GM12878 (cell line): ENCODE measurements around the gene ACTN2. TPM values are rescaled to one million over a fixed set of nuclear protein-coding genes. Genes with fewer than 3 reads are reported as not detected.

Experiments used
- ATAC-seq: fragments of 200-7000 bp; cut with Tn5 transposase; 3 replicates; pipeline ENCODE4 v1.9.1; 2020; ENCODE audit warnings: mild to moderate bottlenecking, moderate library complexity
- BruUV-seq: library from RNA; stranded (reverse); fragments of 400-500 nt; replicated peaks from 2 replicates; lab custom pipeline; 2021; lab: Mats Ljungman, UMichigan
- CTCF ChIA-PET: fragments of 300-600 bp; sonication (Branson Sonifier 250); formaldehyde crosslinking; extraction: SDS; loops from one replicate; lab custom pipeline; 2021; ENCODE audit warnings: inconsistent platforms; lab: Yijun Ruan, JAX
- POLR2A ChIA-PET: fragments of 350-600 bp; formaldehyde crosslinking; extraction: SDS; loops from one replicate; lab custom pipeline; 2021; ENCODE audit warnings: inconsistent platforms; lab: Charles Lee
- RAD21 ChIA-PET: fragments of 300-600 bp; sonication (Branson Sonifier 250); formaldehyde crosslinking; loops from one replicate; lab custom pipeline; 2023; ENCODE audit warnings: antibody characterized with exemption; ENCODE audit not compliant: unreplicated experiment; lab: Charles Lee
- SMC1A ChIA-PET: fragments of 300-600 bp; sonication (Branson Sonifier 250); formaldehyde crosslinking; loops from one replicate; lab custom pipeline; 2023; ENCODE audit not compliant: unreplicated experiment, uncharacterized antibody; lab: Charles Lee
- DNase-seq: peaks from one replicate; pipeline ENCODE4 v3.0.0-alpha.2; 2011; ENCODE audit warnings: low read depth, low spot score
- FAIRE-seq: peaks from 3 replicates; lab custom pipeline; 2011; peaks lifted over from hg19 to GRCh38; lab: Jason Lieb, UNC
- H2AFZ ChIP-seq: 2 replicates; pipeline ENCODE4 v1.6.0; 2011; ENCODE audit warnings: low read depth, low read length, control low read depth; ENCODE audit not compliant: control insufficient read depth
- H3K27ac ChIP-seq: 2 replicates; pipeline ENCODE4 v1.5.1; 2011; ENCODE audit warnings: control low read depth; ENCODE audit not compliant: control insufficient read depth, insufficient read depth
- H3K27me3 ChIP-seq, 2 experiments: replicated peaks in 1 of 2; 2 replicates each; pipeline versions ENCODE4 v1.6.0 to v1.6.1; 2011; ENCODE audit warnings: low read length in 1 of 2; ENCODE audit not compliant: control insufficient read depth in 2 of 2, insufficient read depth in 2 of 2
- H3K36me3 ChIP-seq, 2 experiments: 2 replicates each; pipeline ENCODE4 v1.5.1; 2011; ENCODE audit warnings: low read length in 1 of 2; ENCODE audit not compliant: control insufficient read depth in 2 of 2, insufficient read depth in 2 of 2
- H3K4me1 ChIP-seq: 2 replicates; pipeline ENCODE4 v1.6.1; 2011; ENCODE audit warnings: mild to moderate bottlenecking, low read length, moderate library complexity, mixed read lengths; ENCODE audit not compliant: control insufficient read depth, insufficient read depth
- H3K4me2 ChIP-seq: 2 replicates; pipeline ENCODE4 v1.6.0; 2011; ENCODE audit warnings: control low read depth; ENCODE audit not compliant: control insufficient read depth, insufficient read depth
- H3K4me3 ChIP-seq: fragments of 200-600 bp; sonication (generic); 2 replicates; pipeline ENCODE4 v1.5.1; 2016
- H3K79me2 ChIP-seq: 2 replicates; pipeline ENCODE4 v1.6.0; 2011; ENCODE audit warnings: low read length; ENCODE audit not compliant: control insufficient read depth, insufficient read depth
- H3K9ac ChIP-seq: 2 replicates; pipeline ENCODE4 v1.8.0; 2011; ENCODE audit warnings: low read length, control low read depth, mixed read lengths; ENCODE audit not compliant: control insufficient read depth, insufficient read depth
- H3K9me3 ChIP-seq: replicated peaks from 3 replicates; pipeline ENCODE4 v1.5.1; 2011; ENCODE audit warnings: mild to moderate bottlenecking, low read length; ENCODE audit not compliant: control insufficient read depth, insufficient read depth
- H4K20me1 ChIP-seq: 2 replicates; pipeline ENCODE4 v1.6.0; 2011; ENCODE audit not compliant: control insufficient read depth, insufficient read depth
- FOS ChIP-seq: IDR thresholded peaks from 3 replicates; pipeline ENCODE4 v1.6.1; 2011; ENCODE audit warnings: borderline replicate concordance; ENCODE audit not compliant: insufficient read length; ENCODE audit errors: extremely low read depth
- JUND ChIP-seq: IDR thresholded peaks from 2 replicates; pipeline ENCODE4 v1.6.1; 2012; ENCODE audit warnings: low read depth, mild to moderate bottlenecking, low read length, improper control_type of control experiment, moderate library complexity
- SIN3A ChIP-seq: IDR thresholded peaks from 2 replicates; pipeline ENCODE4 v1.6.1; 2012; ENCODE audit warnings: low read depth, low read length, improper control_type of control experiment
- SMAD1 ChIP-seq: fragments of 450-650 bp; IDR thresholded peaks from 2 replicates; pipeline ENCODE4 v1.6.1; 2018; ENCODE audit warnings: mild to moderate bottlenecking, low read depth; ENCODE audit not compliant: partially characterized antibody
- SREBF1 ChIP-seq: IDR thresholded peaks from 2 replicates; pipeline ENCODE4 v1.6.1; 2012; ENCODE audit warnings: mild to moderate bottlenecking, low read length
- YY1 ChIP-seq: IDR thresholded peaks from 2 replicates; pipeline ENCODE4 v1.6.1; 2011; ENCODE audit warnings: low read depth, mild to moderate bottlenecking, low read length
- ZBTB4 ChIP-seq: fragments of 450-650 bp; formaldehyde crosslinking; IDR thresholded peaks from 2 replicates; pipeline ENCODE4 v1.4.0; 2022; ENCODE audit warnings: mild to moderate bottlenecking, moderate library complexity
- in situ Hi-C: fragments of 300-500 bp; cut with MboI; formaldehyde crosslinking; loops from 9 replicates; pipeline ENCODE4 v1.14.3; 2018; ENCODE audit warnings: mixed read lengths
- intact Hi-C: fragments of 100-400 bp; cut with micrococcal nuclease; formaldehyde crosslinking; loops from one replicate; pipeline ENCODE4 v1.14.2; 2022; ENCODE audit not compliant: unreplicated experiment
- polyA plus RNA-seq, 11 experiments: library from polyadenylated mRNA; depleted of rRNA in 4 of 11; unstranded in 6 of 11; stranded (reverse) in 5 of 11; fragments of >200 nt; fragmentation: Nextera tagmentation in 4 of 11; fragmentation: Illumina TruSeq in 1 of 11; extraction: Ambion mirVana in 4 of 11; extraction: Trizol in 1 of 11; gene quantifications; 1 replicate in 1 of 11; 2 replicates in 10 of 11; pipeline versions ENCODE4 v1.2.1 to v1.2.3, GENCODE V29; 2011 to 2016; ENCODE audit warnings: inconsistent platforms in 2 of 11, missing spikeins in 2 of 11, low read depth in 1 of 11
- total RNA-seq, 4 experiments: library from RNA; depleted of rRNA in 3 of 4; stranded (reverse); fragments of >200 nt in 3 of 4; fragmentation: Illumina TruSeq in 1 of 4; extraction: Trizol in 1 of 4; gene quantifications; 2 replicates each; pipeline versions ENCODE4 v1.2.1 to v1.2.3, GENCODE V29; 2013 to 2021

The ACTN2 gene
- total and polyA plus RNA-seq, 10 of the 15 experiments (the other 5 are each of a cell fraction or from before 2014, with no cell fraction given) = 0.10 TPM; not detected in 9

- no peak for TF ChIP-seq SMAD1
- TF ChIP-seq YY1 = no peak
- TF ChIP-seq JUND = no peak
- TF ChIP-seq SIN3A = no peak
- no peak for TF ChIP-seq SREBF1
Measured at GRCh38 chr1:236767276-236767675, 81.0 kb downstream of the ACTN2 start (continued).

- SMC1A ChIA-PET = interaction anchor here (0.5 to 1.9 kb wide), 2 partner anchors 9 to 1179 kb away, joined by 3 to 9 read pairs; no protein-coding TSS in a partner anchor
- Histone ChIP-seq H3K36me3 (no peaks in the 10 kb centered on the region), H3K4me1 (no peaks in the 10 kb centered on the region), H2AFZ (no peak overlapping the region), H3K9ac (no peak overlapping the region), H3K79me2 (no peaks in the 10 kb centered on the region), H3K27me3 (no peaks in the 10 kb centered on the region), H3K27ac (no peak overlapping the region), H3K4me3 (no peak overlapping the region), H3K4me2 (no peak overlapping the region), H4K20me1 (no peaks in the 10 kb centered on the region), H3K9me3 (no peaks in the 10 kb centered on the region)
- DNase-seq (no peak), ATAC-seq (peak; percentile 31; the same call in 2 of the 3 replicates), FAIRE-seq (no peak)
- in situ Hi-C loops (no loop called here), intact Hi-C loops (no loop called here)
- POLR2A ChIA-PET = interaction anchor here (0.6 kb wide), 1 partner anchor 14 kb away, joined by 4 read pairs; no protein-coding TSS in a partner anchor
- TF ChIP-seq FOS (no peak), ZBTB4 (CRISPR knock-in tag) (no peak)
- BruUV-seq = no TSS peak
- CTCF ChIA-PET = interaction anchor here (0.6 to 5.5 kb wide), 3 partner anchors 10 to 94 kb away, joined by 3 to 37 read pairs (median 6); no protein-coding TSS in a partner anchor
- RAD21 ChIA-PET = no interaction called here
Measured at GRCh38 chr1:236768601-236769000, 82.3 kb downstream of the ACTN2 start.
